B cell (primary cell): ENCODE measurements around the gene CSTF1. TPM values are rescaled to one million over a fixed set of nuclear protein-coding genes. Genes with fewer than 3 reads are reported as not detected.

Experiments used
- ATAC-seq: fragments of 200-7000 bp; cut with Tn5 transposase; one replicate; pipeline ENCODE4 v1.10.0; 2021; ENCODE audit warnings: low read depth, mild to moderate bottlenecking, moderate number of reproducible peaks, moderate library complexity
- CTCF ChIA-PET: fragments of 350-600 bp; sonication (Branson Sonifier 250); formaldehyde crosslinking; loops from one replicate; lab custom pipeline; 2021; ENCODE audit warnings: antibody characterized with exemption, inconsistent platforms; lab: Charles Lee
- POLR2A ChIA-PET: fragments of 350-600 bp; sonication (Branson Sonifier 250); formaldehyde crosslinking; loops from one replicate; lab custom pipeline; 2021; ENCODE audit warnings: antibody characterized with exemption; lab: Charles Lee
- DNase-seq: peaks from one replicate; pipeline ENCODE4 v3.0.0; 2013
- H2AFZ ChIP-seq: 2 replicates; pipeline ENCODE4 v1.6.1; 2012; ENCODE audit warnings: mild to moderate bottlenecking, low read depth, low read length; ENCODE audit not compliant: insufficient read depth, poor library complexity, severe bottlenecking
- H3K27ac ChIP-seq, 2 donors: 1 replicate in 1 of 2; 2 replicates in 1 of 2; pipeline ENCODE4 v1.5.1; 2012 to 2013; ENCODE audit warnings: low read length in 2 of 2, mild to moderate bottlenecking in 2 of 2, moderate library complexity in 1 of 2
- H3K27me3 ChIP-seq, 4 experiments: fragments of 200-600 bp in 1 of 4; sonication (generic) in 1 of 4; replicated peaks in 1 of 4; 1 replicate in 2 of 4; 2 replicates in 2 of 4; pipeline versions ENCODE4 v1.6.1 to v1.7.0; 2013 to 2016; ENCODE audit warnings: low read length in 3 of 4, mild to moderate bottlenecking in 2 of 4, mixed read lengths in 1 of 4, moderate library complexity in 1 of 4; ENCODE audit not compliant: insufficient read depth in 4 of 4, control insufficient read depth in 3 of 4; ENCODE audit errors: control extremely low read depth in 1 of 4
- H3K36me3 ChIP-seq, 2 experiments: replicated peaks in 1 of 2; 1 replicate in 1 of 2; 2 replicates in 1 of 2; pipeline versions ENCODE4 v1.6.1 to v1.7.1; 2013; ENCODE audit warnings: low read length in 1 of 2; ENCODE audit not compliant: insufficient read depth in 2 of 2, control insufficient read depth in 1 of 2; ENCODE audit errors: control extremely low read depth in 1 of 2, extremely low read depth in 1 of 2
- H3K4me1 ChIP-seq, 2 donors: fragments of 200-600 bp in 1 of 2; sonication (generic) in 1 of 2; 1 replicate in 1 of 2; 2 replicates in 1 of 2; pipeline versions ENCODE4 v1.5.1 to v1.6.1; 2013 to 2017; ENCODE audit warnings: low read length in 2 of 2; ENCODE audit not compliant: control insufficient read depth in 2 of 2, insufficient read depth in 2 of 2
- H3K4me2 ChIP-seq: replicated peaks from 2 replicates; pipeline ENCODE3; 2012; ENCODE audit warnings: mild to moderate bottlenecking, low read depth, low read length; ENCODE audit not compliant: poor library complexity, severe bottlenecking
- H3K4me3 ChIP-seq, 5 experiments: fragments of 200-600 bp in 1 of 5; sonication (generic) in 1 of 5; 1 replicate in 3 of 5; 2 replicates in 2 of 5; pipeline versions ENCODE4 v1.5.1 to v1.7.0; 2011 to 2016; ENCODE audit warnings: low read length in 4 of 5, mild to moderate bottlenecking in 4 of 5, low read depth in 2 of 5, control low read depth in 1 of 5, moderate library complexity in 1 of 5; ENCODE audit not compliant: insufficient read depth in 1 of 5; ENCODE audit errors: control extremely low read depth in 1 of 5, extremely low read depth in 1 of 5
- H3K79me2 ChIP-seq: fragments of 200-600 bp; sonication (generic); one replicate; pipeline ENCODE4 v1.6.0; 2016; ENCODE audit warnings: low read length; ENCODE audit not compliant: control insufficient read depth, insufficient read depth
- H3K9ac ChIP-seq: fragments of 200-600 bp; sonication (generic); 2 replicates; pipeline ENCODE4 v1.6.1; 2017; ENCODE audit warnings: mild to moderate bottlenecking, low read length, moderate library complexity
- H3K9me3 ChIP-seq, 3 donors: one replicate each; pipeline versions ENCODE4 v1.6.1 to v1.7.1; 2013; ENCODE audit warnings: low read length in 2 of 3; ENCODE audit not compliant: control insufficient read depth in 2 of 3, insufficient read depth in 1 of 3; ENCODE audit errors: control extremely low read depth in 1 of 3
- H4K20me1 ChIP-seq: 2 replicates; pipeline ENCODE4 v1.6.0; 2012; ENCODE audit warnings: mild to moderate bottlenecking, low read length; ENCODE audit not compliant: insufficient read depth, control insufficient read depth, poor library complexity, severe bottlenecking
- H3K27ac Mint-ChIP-seq: one replicate; pipeline ENCODE4 v1.8.0; 2021; ENCODE audit warnings: mixed read lengths
- H3K27me3 Mint-ChIP-seq: one replicate; pipeline ENCODE4 v1.8.0; 2021; ENCODE audit warnings: mixed read lengths
- H3K4me1 Mint-ChIP-seq: one replicate; pipeline ENCODE4 v1.8.0; 2021; ENCODE audit warnings: mixed read lengths
- H3K4me3 Mint-ChIP-seq: one replicate; pipeline ENCODE4 v1.8.0; 2021; ENCODE audit warnings: mixed read lengths
- H3K9me3 Mint-ChIP-seq: one replicate; pipeline ENCODE4 v1.8.0; 2022; ENCODE audit warnings: mixed read lengths; ENCODE audit not compliant: insufficient read depth
- CTCF ChIP-seq: fragments of 200-600 bp; IDR thresholded peaks from one replicate; pipeline ENCODE4 v1.8.0; 2022; ENCODE audit warnings: antibody characterized with exemption, mild to moderate bottlenecking
- EZH2 ChIP-seq: IDR thresholded peaks from 2 replicates; pipeline ENCODE4 v1.6.1; 2012; ENCODE audit warnings: borderline replicate concordance, low read depth, mild to moderate bottlenecking, moderate library complexity, low read length; ENCODE audit not compliant: insufficient read depth, poor library complexity, severe bottlenecking
- WGBS: methylation state at CpG from one replicate; pipeline ENCODE4 v1.1.5; 2013; ENCODE audit warnings: missing lambda C conversion rate; ENCODE audit not compliant: insufficient coverage; 5-methylcytosine and 5-hydroxymethylcytosine counted together
- intact Hi-C: fragments of 100-400 bp; cut with micrococcal nuclease; formaldehyde crosslinking; loops from one replicate; pipeline ENCODE4 v1.10.0; 2022
- polyA plus RNA-seq: library from polyadenylated mRNA; depleted of rRNA; stranded (reverse); fragments of >200 nt; gene quantifications from 2 replicates; pipeline ENCODE4 v1.2.3, GENCODE V29; 2012
- total RNA-seq, 2 donors: library from RNA; stranded (reverse); fragments of 120-200 nt in 1 of 2; gene quantifications; 1 replicate in 1 of 2; 2 replicates in 1 of 2; pipeline versions ENCODE4 v1.2.3 to v1.2.4, GENCODE V29; 2013 to 2022

The CSTF1 gene
- total and polyA plus RNA-seq, 2 donors (not counting 1 experiment from before 2014, with no cell fraction given): 18.3 to 33.8 TPM

DNA sequence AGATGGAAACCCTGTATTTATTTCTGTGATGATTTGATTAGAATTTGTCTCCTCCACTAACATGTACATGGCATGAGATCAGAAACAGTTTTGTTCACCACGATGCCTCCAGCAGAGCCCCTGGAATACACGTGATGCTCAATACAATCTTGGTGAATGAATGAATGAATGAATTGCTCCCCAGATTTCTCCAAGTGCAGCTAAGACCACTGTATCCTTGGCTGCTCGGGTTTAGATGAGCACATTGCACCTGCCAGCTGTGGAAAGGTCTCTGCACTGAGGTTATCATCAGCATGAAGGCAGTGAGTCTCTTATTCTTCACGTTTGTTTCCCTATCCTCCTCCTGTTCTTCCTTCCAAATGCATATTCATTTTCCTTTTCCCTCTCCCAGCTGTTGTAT, 37.5 kb downstream of the CSTF1 start:
- ChIA-PET POLR2A (no interaction called here), CTCF (no interaction called here)
- DNase-seq: no peak
- Histone ChIP-seq H3K27ac (no peak overlapping the region), H3K4me2 (peak overlapping the region; percentile 64), H3K4me3 (peak overlapping the region in 1 of 5 experiments; percentile 39), H3K9me3 (peaks cover 0 to 1% (median 0%) of the 10 kb centered on the region in 3 donors), H3K4me1 (peaks cover 13 to 22% of the 10 kb centered on the region in 2 donors), H2AFZ (peak overlapping the region; percentile 56), H3K36me3 (no peaks in the 10 kb centered on the region), H3K79me2 (no peaks in the 10 kb centered on the region), H3K27me3 (peaks cover 0 to 13% (median 3%) of the 10 kb centered on the region in 4 experiments), H3K9ac (peak overlapping the region; percentile 19), H4K20me1 (no peaks in the 10 kb centered on the region)
- ATAC-seq: no peak
- Mint-ChIP-seq H3K27me3 (peaks cover 9% of the 10 kb centered on the region), H3K4me1 (peaks cover 28% of the 10 kb centered on the region), H3K4me3 (peak overlapping the region; percentile 73), H3K9me3 (no peaks in the 10 kb centered on the region), H3K27ac (peak overlapping the region; percentile 53)
- intact Hi-C loops: no loop called here
- 25% methylated on average over 3 of the region's 4 CpGs for WGBS
- TF ChIP-seq CTCF: no peak
- no peak for TF ChIP-seq EZH2

- no peak overlapping the region for H3K4me2 ChIP-seq
- H3K9ac ChIP-seq: no peak overlapping the region
- H3K27me3 ChIP-seq: peaks cover 0 to 13% (median 3%) of the 10 kb centered on the region in 4 experiments
- ATAC-seq: no peak
- CTCF ChIA-PET: no interaction called here
- no peaks in the 10 kb centered on the region for H3K79me2 ChIP-seq
- no peak overlapping the region for H3K4me3 Mint-ChIP-seq
- H2AFZ ChIP-seq: no peak overlapping the region
- peaks cover 13 to 25% of the 10 kb centered on the region in 2 donors for H3K4me1 ChIP-seq
- 92% methylated on average over 4 of the region's 4 CpGs for whole genome bisulfite sequencing
- peaks cover 0 to 1% (median 0%) of the 10 kb centered on the region in 3 donors for H3K9me3 ChIP-seq
- DNase-seq: no peak
- H3K9me3 Mint-ChIP-seq: no peaks in the 10 kb centered on the region
- no peaks in the 10 kb centered on the region for H3K36me3 ChIP-seq
- H4K20me1 ChIP-seq: no peaks in the 10 kb centered on the region
- peaks cover 9% of the 10 kb centered on the region for H3K27me3 Mint-ChIP-seq
- H3K27ac ChIP-seq: no peak overlapping the region
- peaks cover 32% of the 10 kb centered on the region for H3K4me1 Mint-ChIP-seq
- POLR2A ChIA-PET: no interaction called here
- TF ChIP-seq CTCF (no peak), EZH2 (no peak)
- H3K27ac Mint-ChIP-seq: no peak overlapping the region
- no peak overlapping the region for H3K4me3 ChIP-seq
- intact Hi-C loops: no loop called here
Measured at GRCh38 chr20:56430461-56430860, 38.0 kb downstream of the CSTF1 start.
